MCF 10A (cell line): ENCODE results near the gene PCDHB1. TPM values are rescaled to one million over a fixed set of nuclear protein-coding genes. Genes with fewer than 3 reads are reported as not detected.

Source experiments
- Bru-seq: library from RNA; stranded (reverse); fragments of 400-500 nt; gene quantifications from one replicate; lab custom pipeline; 2021; lab: Mats Ljungman, UMichigan
- BruChase-seq, 2 experiments: library from RNA; stranded (reverse); fragments of 400-500 nt; gene quantifications; one replicate each; lab custom pipeline; 2021; lab: Mats Ljungman, UMichigan
- BruUV-seq: library from RNA; stranded (reverse); fragments of 400-500 nt; replicated peaks from 2 replicates; lab custom pipeline; 2021; lab: Mats Ljungman, UMichigan
- CTCF ChIA-PET: fragments of 300-600 bp; sonication (Branson Sonifier 250); formaldehyde crosslinking; extraction: SDS; loops from one replicate; lab custom pipeline; 2021; ENCODE audit warnings: antibody characterized with exemption, inconsistent platforms; lab: Yijun Ruan, JAX
- POLR2A ChIA-PET: fragments of 300-600, 350-650 bp; sonication (Branson Sonifier 250); formaldehyde crosslinking; extraction: SDS; loops from one replicate; lab custom pipeline; 2020; ENCODE audit warnings: antibody characterized with exemption, inconsistent platforms; lab: Yijun Ruan, JAX
- DNase-seq: peaks from one replicate; pipeline ENCODE4 v3.0.0-alpha.2; 2018; ENCODE audit not compliant: unreplicated experiment
- H3K27ac Mint-ChIP-seq: one replicate; pipeline ENCODE4 v1.8.0; 2022; ENCODE audit warnings: mild to moderate bottlenecking, low read depth, mixed read lengths; ENCODE audit not compliant: unreplicated experiment
- H3K27me3 Mint-ChIP-seq: one replicate; pipeline ENCODE4 v1.8.0; 2022; ENCODE audit warnings: mixed read lengths; ENCODE audit not compliant: insufficient read depth, unreplicated experiment
- H3K36me3 Mint-ChIP-seq: one replicate; pipeline ENCODE4 v1.8.0; 2022; ENCODE audit warnings: mild to moderate bottlenecking, moderate library complexity, mixed read lengths; ENCODE audit not compliant: insufficient read depth, unreplicated experiment
- H3K4me1 Mint-ChIP-seq: one replicate; pipeline ENCODE4 v1.8.0; 2022; ENCODE audit warnings: mixed read lengths; ENCODE audit not compliant: insufficient read depth, unreplicated experiment
- H3K4me3 Mint-ChIP-seq: one replicate; pipeline ENCODE4 v1.8.0; 2022; ENCODE audit warnings: mild to moderate bottlenecking, moderate library complexity, mixed read lengths; ENCODE audit not compliant: unreplicated experiment
- H3K9me3 Mint-ChIP-seq: one replicate; pipeline ENCODE4 v1.8.0; 2022; ENCODE audit warnings: mixed read lengths; ENCODE audit not compliant: unreplicated experiment
- CTCF ChIP-seq: fragments of 200-600 bp; IDR thresholded peaks from one replicate; pipeline ENCODE4 v1.8.0; 2022; ENCODE audit warnings: antibody characterized with exemption, mild to moderate bottlenecking; ENCODE audit not compliant: unreplicated experiment
- intact Hi-C: fragments of 100-400 bp; cut with micrococcal nuclease; formaldehyde crosslinking; loops from 2 replicates; pipeline ENCODE4 v1.14.1; 2022
- long read RNA-seq: library from polyadenylated mRNA; stranded (forward); transcript quantifications from one replicate; pipeline ENCODE4 v2.0.0, GENCODE V29; 2022
- total RNA-seq: library from RNA; stranded (reverse); gene quantifications from 2 replicates; pipeline ENCODE4 v1.2.3, GENCODE V29; 2022

Gene PCDHB1
- total RNA-seq (not detected in 2 replicates), Bru-seq, nascent RNA (not detected), BruChase-seq, experiment 1, labeled RNA remaining after a 6-hour chase (not detected), BruChase-seq, experiment 2, labeled RNA remaining after a 2-hour chase (not detected)
- long read RNA-seq: 0 reads

GRCh38 chr5:141050622-141051520 lies at the start of gene PCDHB1:
PCDHB1 (plus strand) TSS chr5:141051374; CDS start chr5:141051471, 97 bp downstream.
- Mint-ChIP-seq H3K4me1 (peaks cover 10% of the 10 kb centered on the region), H3K4me3 (peak within 1 kb of the TSS; percentile 88), H3K9me3 (no peaks in the 10 kb centered on the region), H3K27ac (no peak within 1 kb of the TSS), H3K36me3 (no peaks in the 10 kb centered on the region), H3K27me3 (peaks cover 9% of the 10 kb centered on the region)
- DNase-seq: no peak
- CTCF ChIA-PET: interaction anchor here (0.5 to 1.7 kb wide), 6 partner anchors 10 to 272 kb away, joined by 3 to 4 read pairs (median 3); partner anchors contain the start of gene PCDHA4
- TF ChIP-seq CTCF: no peak
- POLR2A ChIA-PET: interaction anchor here (0.6 to 2.6 kb wide), 8 partner anchors 9 to 338 kb away, joined by 3 to 10 read pairs (median 4); partner anchors contain the start of genes PCDHA12 and PCDHAC1
- intact Hi-C loops: no loop called here
- BruUV-seq: no TSS peak

- Mint-ChIP-seq H3K4me3 (peak overlapping the region; percentile 74), H3K36me3 (peaks cover 12% of the 10 kb centered on the region), H3K4me1 (peaks cover 31% of the 10 kb centered on the region), H3K27me3 (no peaks in the 10 kb centered on the region), H3K27ac (peak overlapping the region; percentile 94), H3K9me3 (no peaks in the 10 kb centered on the region)
- intact Hi-C loops: loop anchor here (5.0 kb wide), 1 partner anchor 34 kb away; the partner anchor contains the start of gene PCDHAC2
- ChIA-PET CTCF (interaction anchor here (0.6 to 8.3 kb wide), 6 partner anchors 10 to 222 kb away, joined by 3 to 74 read pairs (median 4); partner anchors contain the start of gene PCDHAC1), POLR2A (interaction anchor here (0.5 to 8.1 kb wide), 24 partner anchors 11 to 1169 kb away, joined by 3 to 146 read pairs (median 4); partner anchors contain the start of genes IK, NDUFA2, PCDHAC1 and PCDHAC2)
- DNase-seq: peak; percentile 89
- no TSS peak for BruUV-seq
- TF ChIP-seq CTCF: no peak
Measured at GRCh38 chr5:141001446-141001843, 49.7 kb upstream of the PCDHB1 start.

DNA sequence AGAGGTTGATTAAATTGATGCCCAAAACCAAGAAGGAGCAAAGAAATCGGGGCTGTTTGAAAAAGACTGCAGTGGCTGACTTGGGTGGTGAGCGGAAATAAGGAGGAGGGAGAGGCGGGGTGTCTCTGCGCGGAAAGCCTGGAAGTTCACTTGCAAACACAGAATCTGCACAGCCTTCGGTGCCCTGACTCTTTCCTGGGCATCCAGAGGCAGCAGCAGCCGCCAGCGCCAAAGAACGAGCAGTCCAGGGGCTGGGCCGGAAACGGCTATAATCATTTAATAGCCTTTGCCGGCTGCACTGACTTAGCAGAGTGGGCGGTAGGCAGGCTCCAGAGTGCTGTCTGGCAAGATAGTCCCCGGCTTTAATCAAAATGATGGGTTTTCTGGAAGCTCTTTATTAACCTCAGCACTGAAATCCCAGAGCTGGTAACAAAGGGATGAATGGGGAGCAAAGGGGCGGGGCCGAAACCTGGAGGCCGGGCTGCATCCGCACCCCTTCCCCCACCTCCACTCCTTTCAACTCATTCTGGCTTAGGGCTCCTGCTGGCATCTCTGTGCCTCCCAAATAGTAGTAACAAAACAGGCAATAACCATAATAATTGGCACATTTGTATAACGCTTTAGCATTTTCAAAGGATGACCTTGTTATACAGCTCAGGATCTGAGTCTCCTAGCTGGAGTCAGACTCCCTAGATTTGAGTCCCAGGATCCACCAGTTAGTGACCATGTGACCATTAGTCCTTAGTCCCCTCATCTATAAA lies 49.1 kb upstream of the PCDHB1 start:
- H3K36me3 Mint-ChIP-seq: peaks cover 12% of the 10 kb centered on the region
- H3K4me3 Mint-ChIP-seq: peak overlapping the region; percentile 74
- H3K27ac Mint-ChIP-seq: peak overlapping the region; percentile 94
- no peak for TF ChIP-seq CTCF
- peak; percentile 56 for DNase-seq
- no peaks in the 10 kb centered on the region for H3K27me3 Mint-ChIP-seq
- POLR2A ChIA-PET: interaction anchor here (0.5 to 8.1 kb wide), 24 partner anchors 10 to 1169 kb away, joined by 3 to 146 read pairs (median 4); partner anchors contain the start of genes IK, NDUFA2, PCDHAC1 and PCDHAC2
- H3K9me3 Mint-ChIP-seq: no peaks in the 10 kb centered on the region
- TSS peak; percentile 70 for BruUV-seq
- intact Hi-C loops: loop anchor here (5.0 kb wide), 1 partner anchor 35 kb away; the partner anchor contains the start of gene PCDHAC2
- peaks cover 30% of the 10 kb centered on the region for H3K4me1 Mint-ChIP-seq
- CTCF ChIA-PET: interaction anchor here (0.6 to 8.3 kb wide), 6 partner anchors 9 to 221 kb away, joined by 3 to 74 read pairs (median 12); partner anchors contain the start of genes PCDHA12 and PCDHAC1
